DND-41 (cell line): ENCODE measurements around the gene LILRB4.
"Not testable (repeated sequence)": the region's sequence is repeated elsewhere in the genome, so short reads cannot be mapped to it uniquely, and the experiment has no call there.

Experiments used
- ATAC-seq: fragments of 200-7000 bp; cut with Tn5 transposase; 3 replicates; pipeline ENCODE4 v1.9.1; 2021; ENCODE audit warnings: low read depth; ENCODE audit not compliant: insufficient read depth
- DNase-seq: peaks from one replicate; pipeline ENCODE4 v3.0.0-alpha.2; 2020
- H2AFZ ChIP-seq: 2 replicates; pipeline ENCODE4 v1.6.0; 2012; ENCODE audit warnings: low read depth, low read length
- H3K27ac ChIP-seq: 2 replicates; pipeline ENCODE4 v1.5.1; 2012; ENCODE audit warnings: low read length, inconsistent platforms
- H3K27me3 ChIP-seq: fragments of 200-600 bp; sonication (generic); 2 replicates; pipeline ENCODE4 v1.6.0; 2012; ENCODE audit warnings: low read length, mild to moderate bottlenecking, inconsistent platforms; ENCODE audit not compliant: insufficient read depth, poor library complexity
- H3K36me3 ChIP-seq: 2 replicates; pipeline ENCODE4 v1.5.1; 2012; ENCODE audit warnings: low read length, inconsistent platforms; ENCODE audit not compliant: insufficient read depth
- H3K4me1 ChIP-seq: 2 replicates; pipeline ENCODE4 v1.5.1; 2012; ENCODE audit warnings: mild to moderate bottlenecking, low read length; ENCODE audit not compliant: insufficient read depth
- H3K4me2 ChIP-seq: 2 replicates; pipeline ENCODE4 v1.6.0; 2012; ENCODE audit warnings: mild to moderate bottlenecking, moderate library complexity, low read length, inconsistent platforms; ENCODE audit not compliant: insufficient read depth
- H3K4me3 ChIP-seq, 2 experiments: fragments of 200-600 bp in 1 of 2; shearing (Covaris generic) in 1 of 2; 2 replicates each; pipeline ENCODE4 v1.5.1; 2012 to 2016; ENCODE audit warnings: inconsistent platforms in 2 of 2, low read length in 2 of 2, mild to moderate bottlenecking in 2 of 2, low read depth in 1 of 2, moderate library complexity in 1 of 2
- H3K79me2 ChIP-seq: 2 replicates; pipeline ENCODE4 v1.6.0; 2012; ENCODE audit warnings: low read length, inconsistent platforms; ENCODE audit not compliant: insufficient read depth
- H3K9ac ChIP-seq: 2 replicates; pipeline ENCODE4 v1.6.0; 2012; ENCODE audit warnings: low read depth, mild to moderate bottlenecking, inconsistent platforms, low read length, moderate library complexity
- H3K9me3 ChIP-seq: 2 replicates; pipeline ENCODE4 v1.5.1; 2012; ENCODE audit warnings: low read length, moderate library complexity, mild to moderate bottlenecking, inconsistent platforms; ENCODE audit not compliant: insufficient read depth, severe bottlenecking
- H4K20me1 ChIP-seq: 2 replicates; pipeline ENCODE4 v1.6.0; 2012; ENCODE audit warnings: low read length; ENCODE audit not compliant: insufficient read depth
- EZH2 ChIP-seq: IDR thresholded peaks from 3 replicates; pipeline ENCODE4 v1.6.1; 2012; ENCODE audit warnings: borderline replicate concordance, low read depth, mild to moderate bottlenecking, moderate library complexity, low read length, inconsistent platforms; ENCODE audit not compliant: severe bottlenecking
- TF ChIP-seq, protein P1 (sequence below): IDR thresholded peaks from 2 replicates; pipeline ENCODE4 v1.5.1; 2012; ENCODE audit warnings: borderline replicate concordance, low read length, moderate library complexity, mild to moderate bottlenecking; ENCODE audit not compliant: poor library complexity, severe bottlenecking; ENCODE audit errors: extremely low read depth

LILRB4 gene

DNA sequence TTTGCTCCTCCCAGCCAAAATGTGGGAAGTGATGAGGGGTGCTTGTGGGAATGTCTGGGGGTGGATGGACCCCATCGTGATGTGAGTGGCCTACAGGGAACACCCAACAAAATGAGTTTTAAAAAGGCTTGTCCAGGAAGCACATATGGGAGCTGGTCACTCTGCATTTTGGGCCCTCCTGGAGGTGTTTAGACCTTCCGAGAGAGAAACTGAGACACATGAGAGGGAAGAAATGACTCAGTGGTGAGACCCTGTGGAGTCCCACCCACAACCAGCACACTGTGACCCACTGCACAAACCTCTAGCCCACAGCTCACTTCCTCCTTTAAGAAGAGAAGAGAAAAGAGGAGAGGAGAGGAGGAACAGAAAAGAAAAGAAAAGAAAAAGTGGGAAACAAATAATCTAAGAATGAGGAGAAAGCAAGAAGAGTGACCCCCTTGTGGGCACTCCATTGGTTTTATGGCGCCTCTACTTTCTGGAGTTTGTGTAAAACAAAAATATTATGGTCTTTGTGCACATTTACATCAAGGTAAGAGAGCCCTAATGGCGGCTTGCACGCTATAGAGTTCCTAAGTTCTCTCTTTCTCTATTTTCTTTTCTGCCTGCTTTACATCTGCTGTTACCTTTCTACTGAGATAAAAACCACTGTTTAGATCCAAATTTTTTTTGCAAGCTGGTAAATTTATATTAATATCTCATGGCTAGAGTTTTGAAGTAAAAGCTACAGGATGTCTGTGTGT is 45.8 kb upstream of the LILRB4 start:
- no peaks in the 10 kb centered on the region for H3K79me2 ChIP-seq
- no peaks in the 10 kb centered on the region for H3K9me3 ChIP-seq
- H3K36me3 ChIP-seq, result no peaks in the 10 kb centered on the region
- ATAC-seq (no peak), DNase-seq (no peak)
- H3K27me3 ChIP-seq, result peaks cover 3% of the 10 kb centered on the region
- TF ChIP-seq, protein P1, sequence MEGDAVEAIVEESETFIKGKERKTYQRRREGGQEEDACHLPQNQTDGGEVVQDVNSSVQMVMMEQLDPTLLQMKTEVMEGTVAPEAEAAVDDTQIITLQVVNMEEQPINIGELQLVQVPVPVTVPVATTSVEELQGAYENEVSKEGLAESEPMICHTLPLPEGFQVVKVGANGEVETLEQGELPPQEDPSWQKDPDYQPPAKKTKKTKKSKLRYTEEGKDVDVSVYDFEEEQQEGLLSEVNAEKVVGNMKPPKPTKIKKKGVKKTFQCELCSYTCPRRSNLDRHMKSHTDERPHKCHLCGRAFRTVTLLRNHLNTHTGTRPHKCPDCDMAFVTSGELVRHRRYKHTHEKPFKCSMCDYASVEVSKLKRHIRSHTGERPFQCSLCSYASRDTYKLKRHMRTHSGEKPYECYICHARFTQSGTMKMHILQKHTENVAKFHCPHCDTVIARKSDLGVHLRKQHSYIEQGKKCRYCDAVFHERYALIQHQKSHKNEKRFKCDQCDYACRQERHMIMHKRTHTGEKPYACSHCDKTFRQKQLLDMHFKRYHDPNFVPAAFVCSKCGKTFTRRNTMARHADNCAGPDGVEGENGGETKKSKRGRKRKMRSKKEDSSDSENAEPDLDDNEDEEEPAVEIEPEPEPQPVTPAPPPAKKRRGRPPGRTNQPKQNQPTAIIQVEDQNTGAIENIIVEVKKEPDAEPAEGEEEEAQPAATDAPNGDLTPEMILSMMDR, result no peak
- no peak for TF ChIP-seq EZH2
- H3K27ac ChIP-seq, result no peak overlapping the region
- H3K4me2 ChIP-seq, result no peak overlapping the region
- no peak overlapping the region for H3K9ac ChIP-seq
- H2AFZ ChIP-seq, result no peak overlapping the region
- H3K4me3 ChIP-seq, result no peak overlapping the region
- no peaks in the 10 kb centered on the region for H4K20me1 ChIP-seq
- H3K4me1 ChIP-seq, result no peaks in the 10 kb centered on the region

DNA sequence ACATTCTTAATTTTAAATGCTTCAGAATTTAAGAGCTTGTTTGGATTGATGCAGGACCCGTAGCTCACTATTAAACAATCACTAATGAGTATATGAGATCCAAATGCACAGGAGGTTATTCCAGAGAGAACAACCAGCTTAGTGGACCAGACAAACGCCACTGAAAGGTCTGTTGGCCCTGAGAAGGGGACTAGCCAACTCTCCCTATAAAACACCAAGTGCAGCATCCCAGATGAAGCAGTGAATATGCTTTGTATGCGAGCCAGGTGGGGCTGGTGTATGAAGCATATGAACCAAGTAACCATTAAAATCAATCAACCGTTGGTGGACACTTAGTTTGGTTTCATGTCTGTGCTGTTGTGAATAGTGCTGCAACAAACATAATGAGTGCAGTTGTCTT is 42.3 kb upstream of the LILRB4 start:
- no peaks in the 10 kb centered on the region for H3K79me2 ChIP-seq
- H3K4me1 ChIP-seq, result no peaks in the 10 kb centered on the region
- H4K20me1 ChIP-seq, result no peaks in the 10 kb centered on the region
- H3K9ac ChIP-seq, result no peak overlapping the region
- TF ChIP-seq EZH2, result no peak
- TF ChIP-seq, protein P1, result no peak
- no peak overlapping the region for H2AFZ ChIP-seq
- H3K9me3 ChIP-seq, result no peaks in the 10 kb centered on the region
- H3K27me3 ChIP-seq, result peaks cover 4% of the 10 kb centered on the region
- no peak overlapping the region for H3K4me3 ChIP-seq
- no peaks in the 10 kb centered on the region for H3K36me3 ChIP-seq
- ATAC-seq, result no peak
- H3K4me2 ChIP-seq, result no peak overlapping the region
- DNase-seq, result no peak
- H3K27ac ChIP-seq, result no peak overlapping the region

DNA sequence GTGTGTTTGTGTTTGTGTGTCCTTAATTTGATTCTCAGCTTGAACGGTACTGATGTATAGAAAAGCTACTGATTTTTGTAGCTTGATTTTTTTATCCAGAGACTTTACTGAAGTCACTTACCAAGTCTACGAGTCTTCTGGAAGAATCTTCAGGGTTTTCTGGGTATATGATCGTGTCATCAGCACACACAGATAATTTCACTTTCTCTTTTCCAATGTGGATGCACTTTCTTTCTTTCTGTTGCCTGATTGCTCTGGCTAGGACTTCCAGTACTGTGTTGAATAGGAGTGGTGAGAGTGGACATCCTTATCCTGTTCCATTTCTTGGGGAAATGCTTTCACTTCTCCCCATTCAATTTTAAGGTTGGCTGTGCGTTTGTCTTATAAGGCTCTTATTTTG is 40.4 kb upstream of the LILRB4 start:
- TF ChIP-seq, protein P1, result no peak
- TF ChIP-seq EZH2, result no peak
- no peaks in the 10 kb centered on the region for H4K20me1 ChIP-seq
- H3K79me2 ChIP-seq, result no peaks in the 10 kb centered on the region
- no peaks in the 10 kb centered on the region for H3K9me3 ChIP-seq
- no peak overlapping the region for H3K27ac ChIP-seq
- H3K4me2 ChIP-seq, result no peak overlapping the region
- no peaks in the 10 kb centered on the region for H3K36me3 ChIP-seq
- no peak for ATAC-seq
- DNase-seq, result no peak
- H3K9ac ChIP-seq, result no peak overlapping the region
- H2AFZ ChIP-seq, result no peak overlapping the region
- H3K4me1 ChIP-seq, result no peaks in the 10 kb centered on the region
- H3K27me3 ChIP-seq, result peaks cover 4% of the 10 kb centered on the region
- H3K4me3 ChIP-seq, result no peak overlapping the region

DNA sequence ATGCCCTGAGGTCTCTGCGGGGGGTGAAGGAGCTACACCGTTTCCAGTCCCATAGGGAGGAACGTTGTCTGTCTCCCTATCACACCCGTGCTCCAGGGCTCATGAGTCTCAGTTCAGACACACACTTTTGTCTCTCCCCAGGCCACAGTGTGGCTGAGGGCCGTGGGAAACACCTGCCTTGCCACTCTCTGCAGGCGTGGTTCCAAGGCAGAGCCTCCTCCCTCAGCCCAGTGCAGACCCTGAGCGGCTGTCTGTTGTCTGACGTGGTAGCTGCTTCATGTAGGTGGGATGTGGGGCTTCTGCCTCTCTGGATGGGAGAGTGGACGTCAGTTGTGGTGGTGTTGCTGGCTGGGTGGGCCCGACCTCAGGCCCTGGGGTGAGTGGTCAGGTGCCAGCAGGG is 38.6 kb upstream of the LILRB4 start:
- H2AFZ ChIP-seq, DNase-seq, H3K4me1 ChIP-seq, H3K79me2 ChIP-seq, H3K27me3 ChIP-seq, H3K27ac ChIP-seq, ATAC-seq, H3K4me2 ChIP-seq, H3K4me3 ChIP-seq, H3K9me3 ChIP-seq, H3K9ac ChIP-seq, H4K20me1 ChIP-seq, H3K36me3 ChIP-seq: not testable (repeated sequence)

DNA sequence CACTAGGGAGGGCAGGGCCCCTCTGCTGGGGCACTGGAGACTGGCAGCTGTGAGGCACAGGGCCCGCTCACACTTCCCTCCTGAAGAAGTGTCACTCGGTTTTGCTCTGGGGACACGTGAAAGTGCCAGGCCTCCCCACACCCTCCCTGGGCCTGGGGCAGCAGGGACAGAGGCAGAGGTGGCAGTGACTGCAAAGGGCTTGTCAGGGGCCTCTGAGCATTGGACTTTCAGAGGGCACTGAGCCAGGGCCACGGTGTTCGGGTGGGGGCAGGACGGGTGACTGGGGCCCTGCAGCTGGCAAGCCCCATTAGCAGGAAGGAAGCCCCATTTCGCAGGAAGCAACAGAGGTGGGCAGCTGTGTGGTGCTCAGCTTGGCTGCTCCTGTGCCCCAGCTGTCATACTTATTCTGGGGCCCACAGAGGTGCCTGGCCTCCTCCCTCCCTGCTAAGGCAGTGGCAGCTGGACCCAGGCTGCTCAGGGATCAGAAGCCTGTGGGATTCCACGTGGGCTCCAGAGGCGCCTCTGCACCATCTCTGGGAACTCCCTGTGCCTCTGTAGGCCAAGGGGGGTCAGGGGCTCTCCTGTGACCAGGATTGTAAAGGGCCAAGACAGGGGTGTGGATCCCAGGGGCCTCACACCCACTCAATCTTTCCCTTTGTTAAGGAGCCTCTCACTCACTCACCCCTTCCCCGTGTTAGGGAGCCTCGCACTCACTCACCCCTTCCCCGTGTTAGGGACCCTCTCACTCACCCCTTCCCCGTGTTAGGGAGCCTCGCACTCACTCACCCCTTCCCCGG is 37.7 kb upstream of the LILRB4 start:
- not testable (repeated sequence) for H3K4me2 ChIP-seq, H2AFZ ChIP-seq, H4K20me1 ChIP-seq, H3K4me1 ChIP-seq, DNase-seq, H3K27ac ChIP-seq, H3K4me3 ChIP-seq, H3K9me3 ChIP-seq, H3K79me2 ChIP-seq, H3K9ac ChIP-seq, H3K36me3 ChIP-seq, H3K27me3 ChIP-seq
- ATAC-seq, result peak; percentile 60
